KMS-11 (cell line): ENCODE results near the gene PTMA.

ENCODE experiments used
- H2AFZ ChIP-seq: fragments of 200-600 bp; sonication (generic); 2 replicates; pipeline ENCODE4 v1.6.1; 2016; ENCODE audit warnings: antibody characterized with exemption, mixed run types, low read depth
- H3K27ac ChIP-seq: fragments of 200-600 bp; sonication (generic); 2 replicates; pipeline ENCODE4 v1.6.1; 2016; ENCODE audit warnings: mild to moderate bottlenecking, mixed run types
- H3K27me3 ChIP-seq: fragments of 200-600 bp; sonication (generic); 2 replicates; pipeline ENCODE4 v1.6.1; 2017; ENCODE audit warnings: mild to moderate bottlenecking, low read depth, mixed run types, moderate library complexity; ENCODE audit not compliant: insufficient read depth
- H3K36me3 ChIP-seq: fragments of 200-600 bp; sonication (generic); 2 replicates; pipeline ENCODE4 v1.6.1; 2017; ENCODE audit warnings: mild to moderate bottlenecking, mixed run types; ENCODE audit not compliant: insufficient read depth
- H3K4me1 ChIP-seq: fragments of 200-600 bp; sonication (generic); 2 replicates; pipeline ENCODE4 v1.6.1; 2016; ENCODE audit warnings: mild to moderate bottlenecking, low read depth, mixed run types; ENCODE audit not compliant: poor library complexity, severe bottlenecking
- H3K4me2 ChIP-seq: fragments of 200-600 bp; sonication (generic); 2 replicates; pipeline ENCODE4 v1.7.0; 2016; ENCODE audit warnings: mild to moderate bottlenecking, mixed run types
- H3K4me3 ChIP-seq: fragments of 200-600 bp; sonication (generic); IDR thresholded peaks from 2 replicates; pipeline ENCODE4 v1.6.1; 2017; ENCODE audit warnings: low read depth, low read length, mixed read lengths; ENCODE audit not compliant: insufficient read depth
- H3K79me2 ChIP-seq: fragments of 200-600 bp; sonication (generic); 2 replicates; pipeline ENCODE4 v1.6.1; 2016; ENCODE audit warnings: low read depth, mixed run types; ENCODE audit not compliant: insufficient read depth
- H3K9ac ChIP-seq: fragments of 200-600 bp; sonication (generic); 2 replicates; pipeline ENCODE4 v1.6.1; 2016; ENCODE audit warnings: mild to moderate bottlenecking, mixed run types
- H4K20me1 ChIP-seq: fragments of 200-600 bp; sonication (generic); 2 replicates; pipeline ENCODE4 v1.6.1; 2016; ENCODE audit warnings: mild to moderate bottlenecking, mixed run types; ENCODE audit not compliant: insufficient read depth
- TF ChIP-seq, protein P1 (sequence below): fragments of 200-600 bp; sonication (generic); conservative IDR thresholded peaks from 2 replicates; pipeline ENCODE4 v1.6.1; 2017; ENCODE audit warnings: low read depth, mild to moderate bottlenecking, antibody characterized with exemption, low read length, moderate library complexity, mixed read lengths

PTMA gene

DNA sequence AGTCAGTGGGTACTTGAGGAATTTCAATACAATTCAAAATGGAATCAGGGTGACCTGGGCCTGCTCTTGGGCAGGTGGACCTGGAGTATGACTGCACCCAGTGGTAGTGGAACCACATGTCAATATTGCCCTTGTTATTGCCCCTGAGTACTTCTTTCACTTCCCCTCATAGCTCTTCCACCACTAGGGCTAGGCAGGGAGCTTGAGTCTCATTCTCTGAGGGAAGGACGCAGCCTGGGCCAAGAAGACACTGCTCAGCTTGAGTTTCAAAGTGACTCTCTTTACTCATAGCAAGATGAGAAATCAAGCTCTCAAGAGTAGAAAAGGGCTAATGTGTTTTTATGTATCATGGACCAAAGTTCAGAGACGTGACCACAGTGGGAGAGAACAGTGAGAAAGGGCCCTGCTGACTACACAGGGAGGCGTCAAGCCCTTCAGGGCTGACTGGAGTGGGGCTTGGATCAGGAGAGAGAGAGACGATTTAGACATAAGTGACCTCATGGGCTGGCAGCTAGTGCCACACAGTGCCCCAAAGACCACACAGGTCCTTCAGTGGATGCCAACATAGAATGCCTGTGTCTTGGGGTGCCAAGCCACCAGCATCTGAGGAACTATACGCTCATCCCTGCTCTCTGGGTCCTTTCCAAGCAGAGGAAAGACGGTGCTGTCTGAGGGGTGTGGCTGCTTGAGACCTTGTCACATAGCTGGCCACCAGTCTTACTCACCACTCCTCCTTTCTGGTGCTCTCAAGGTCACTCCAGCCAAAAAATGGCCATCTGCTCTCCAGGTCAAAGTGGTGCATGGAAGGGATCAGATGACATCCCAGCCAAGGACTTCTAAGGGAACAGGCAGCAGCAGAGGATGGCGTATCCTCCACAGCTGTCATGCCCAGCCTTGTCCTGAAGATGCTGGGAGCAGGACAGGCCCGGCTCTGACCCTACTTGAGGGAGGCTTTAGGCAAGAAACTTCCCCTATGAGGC lies 13.0 kb downstream of the PTMA start:
- Histone ChIP-seq H3K4me3 (no peak overlapping the region), H4K20me1 (no peaks in the 10 kb centered on the region), H3K4me2 (no peak overlapping the region), H3K27ac (no peak overlapping the region), H3K79me2 (no peaks in the 10 kb centered on the region), H2AFZ (no peak overlapping the region), H3K9ac (no peak overlapping the region), H3K27me3 (no peaks in the 10 kb centered on the region), H3K36me3 (no peaks in the 10 kb centered on the region), H3K4me1 (no peaks in the 10 kb centered on the region)
- TF ChIP-seq, protein P1, sequence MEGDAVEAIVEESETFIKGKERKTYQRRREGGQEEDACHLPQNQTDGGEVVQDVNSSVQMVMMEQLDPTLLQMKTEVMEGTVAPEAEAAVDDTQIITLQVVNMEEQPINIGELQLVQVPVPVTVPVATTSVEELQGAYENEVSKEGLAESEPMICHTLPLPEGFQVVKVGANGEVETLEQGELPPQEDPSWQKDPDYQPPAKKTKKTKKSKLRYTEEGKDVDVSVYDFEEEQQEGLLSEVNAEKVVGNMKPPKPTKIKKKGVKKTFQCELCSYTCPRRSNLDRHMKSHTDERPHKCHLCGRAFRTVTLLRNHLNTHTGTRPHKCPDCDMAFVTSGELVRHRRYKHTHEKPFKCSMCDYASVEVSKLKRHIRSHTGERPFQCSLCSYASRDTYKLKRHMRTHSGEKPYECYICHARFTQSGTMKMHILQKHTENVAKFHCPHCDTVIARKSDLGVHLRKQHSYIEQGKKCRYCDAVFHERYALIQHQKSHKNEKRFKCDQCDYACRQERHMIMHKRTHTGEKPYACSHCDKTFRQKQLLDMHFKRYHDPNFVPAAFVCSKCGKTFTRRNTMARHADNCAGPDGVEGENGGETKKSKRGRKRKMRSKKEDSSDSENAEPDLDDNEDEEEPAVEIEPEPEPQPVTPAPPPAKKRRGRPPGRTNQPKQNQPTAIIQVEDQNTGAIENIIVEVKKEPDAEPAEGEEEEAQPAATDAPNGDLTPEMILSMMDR, result no peak

DNA sequence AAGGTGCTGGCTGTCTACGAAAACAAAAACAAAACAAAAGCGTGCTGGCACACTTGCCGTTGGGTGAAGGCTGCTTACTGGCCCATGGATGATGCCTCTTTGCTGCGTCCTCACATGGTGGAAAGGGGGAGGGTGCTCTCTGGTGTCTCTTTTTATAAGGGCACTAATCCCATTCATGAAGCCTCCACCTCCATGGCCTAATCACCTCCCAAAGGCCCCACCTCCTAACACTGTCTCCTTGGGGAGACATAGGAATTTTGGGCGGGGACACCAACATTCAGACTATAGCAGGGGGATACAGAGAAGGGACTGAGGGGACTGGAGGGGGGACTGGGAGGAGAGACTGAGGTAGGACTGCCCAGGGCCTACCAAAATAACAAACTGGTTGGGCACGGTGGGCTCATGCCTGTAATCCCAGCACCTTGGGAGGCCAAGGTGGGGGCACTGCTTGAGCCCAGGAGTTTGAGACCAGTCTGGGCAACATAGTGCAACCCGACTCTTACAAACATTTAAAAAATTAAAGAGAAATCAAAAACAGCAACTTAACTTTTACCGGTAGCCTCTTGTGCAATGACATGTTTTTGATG lies 14.5 kb downstream of the PTMA start:
- no peaks in the 10 kb centered on the region for H3K4me1 ChIP-seq
- no peaks in the 10 kb centered on the region for H3K79me2 ChIP-seq
- TF ChIP-seq, protein P1, result no peak
- H3K27me3 ChIP-seq, result no peaks in the 10 kb centered on the region
- no peak overlapping the region for H3K9ac ChIP-seq
- H4K20me1 ChIP-seq, result no peaks in the 10 kb centered on the region
- H2AFZ ChIP-seq, result no peak overlapping the region
- H3K4me2 ChIP-seq, result no peak overlapping the region
- H3K27ac ChIP-seq, result no peak overlapping the region
- no peak overlapping the region for H3K4me3 ChIP-seq
- no peaks in the 10 kb centered on the region for H3K36me3 ChIP-seq

DNA sequence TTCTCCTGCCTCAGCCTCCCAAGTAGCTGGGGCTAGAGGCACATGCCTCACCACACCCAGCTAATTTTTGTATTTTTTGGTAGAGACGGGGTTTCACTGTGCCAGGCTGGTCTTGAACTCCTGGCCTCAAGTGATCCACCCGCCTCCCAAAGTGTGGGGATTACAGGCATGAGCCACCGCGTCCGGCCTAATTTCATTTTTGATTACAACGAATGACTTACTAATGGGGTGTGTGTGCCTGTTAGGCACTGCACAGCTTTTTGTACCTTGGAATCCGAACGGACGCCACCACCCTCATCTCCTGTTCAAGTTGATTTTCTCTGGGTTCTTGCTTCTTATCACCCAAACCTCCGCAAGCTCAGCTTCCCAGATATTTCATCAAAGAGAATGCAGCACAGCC lies 17.2 kb downstream of the PTMA start:
- Histone ChIP-seq H3K27me3 (no peaks in the 10 kb centered on the region), H3K27ac (no peak overlapping the region), H3K4me1 (no peaks in the 10 kb centered on the region), H3K36me3 (no peaks in the 10 kb centered on the region), H4K20me1 (no peaks in the 10 kb centered on the region), H3K4me2 (no peak overlapping the region), H3K79me2 (no peaks in the 10 kb centered on the region), H2AFZ (no peak overlapping the region), H3K4me3 (no peak overlapping the region), H3K9ac (no peak overlapping the region)
- TF ChIP-seq, protein P1, result no peak

DNA sequence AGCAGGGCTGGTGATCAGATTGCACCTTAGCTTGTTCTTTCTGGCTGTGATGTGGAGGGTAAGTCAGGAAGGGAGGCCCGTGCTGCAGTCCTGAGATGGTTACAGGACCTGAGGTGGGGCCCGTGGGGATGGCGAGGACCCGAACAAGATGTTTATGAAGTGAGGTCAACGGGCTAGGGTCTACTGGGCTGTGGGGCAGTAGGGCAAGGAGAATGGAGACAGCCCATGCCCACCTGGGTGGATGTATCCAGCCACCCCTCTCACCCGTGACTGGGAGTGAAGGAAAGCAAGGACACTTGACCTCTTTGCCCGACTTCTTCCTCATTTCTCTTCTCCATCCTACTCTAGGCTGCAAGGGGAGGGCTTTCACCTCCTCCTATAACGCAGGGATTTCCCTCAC lies 18.0 kb downstream of the PTMA start:
- TF ChIP-seq, protein P1, result no peak
- Histone ChIP-seq H3K79me2 (no peaks in the 10 kb centered on the region), H3K4me1 (no peaks in the 10 kb centered on the region), H3K4me3 (no peak overlapping the region), H4K20me1 (no peaks in the 10 kb centered on the region), H3K9ac (no peak overlapping the region), H3K36me3 (no peaks in the 10 kb centered on the region), H3K27ac (no peak overlapping the region), H3K4me2 (no peak overlapping the region), H2AFZ (no peak overlapping the region), H3K27me3 (no peaks in the 10 kb centered on the region)
